H1 (cell line): ENCODE data around the gene DHTKD1. TPM values are rescaled to one million over a fixed set of nuclear protein-coding genes. Genes with fewer than 3 reads are reported as not detected.

Experiments used
- BACH1 ChIP-seq: IDR thresholded peaks from 2 replicates; pipeline ENCODE4 v1.6.1; 2012; ENCODE audit warnings: low read length, improper control_type of control experiment
- CBX5 ChIP-seq: fragments of 300-800, 300-1000 bp; sonication (generic); IDR thresholded peaks from 2 replicates; pipeline ENCODE4 v1.7.1; 2016; ENCODE audit warnings: antibody characterized with exemption, low read length, low read depth
- E2F6 ChIP-seq: IDR thresholded peaks from 2 replicates; pipeline ENCODE4 v1.6.1; 2012; ENCODE audit warnings: inconsistent platforms
- NANOG ChIP-seq: IDR thresholded peaks from 2 replicates; pipeline ENCODE4 v1.6.1; 2011; ENCODE audit warnings: low read length, low read depth, mild to moderate bottlenecking, inconsistent platforms; ENCODE audit not compliant: insufficient read depth, poor library complexity, severe bottlenecking
- SRF ChIP-seq: IDR thresholded peaks from 2 replicates; pipeline ENCODE4 v1.6.1; 2011; ENCODE audit warnings: mild to moderate bottlenecking, low read depth, low read length, moderate library complexity
- TAF7 ChIP-seq: optimal IDR thresholded peaks from 2 replicates; pipeline ENCODE3; 2011; ENCODE audit warnings: low read depth, mild to moderate bottlenecking, inconsistent platforms, low read length, moderate library complexity, borderline replicate concordance
- TBP ChIP-seq: IDR thresholded peaks from 2 replicates; pipeline ENCODE4 v1.6.1; 2011; ENCODE audit warnings: low read depth, low read length, improper control_type of control experiment
- USF2 ChIP-seq: IDR thresholded peaks from 2 replicates; pipeline ENCODE4 v1.6.1; 2011; ENCODE audit warnings: low read length, improper control_type of control experiment
- YY1 ChIP-seq: IDR thresholded peaks from 2 replicates; pipeline ENCODE4 v1.6.1; 2011; ENCODE audit warnings: low read depth, mild to moderate bottlenecking, low read length
- polyA plus RNA-seq, 7 experiments: library from polyadenylated mRNA; depleted of rRNA in 3 of 7; stranded (reverse) in 5 of 7; unstranded in 2 of 7; fragments of >200 nt in 5 of 7; fragments of 200-250 nt in 2 of 7; gene quantifications; 1 replicate in 5 of 7; 2 replicates in 1 of 7; 4 replicates in 1 of 7; pipeline versions ENCODE4 v1.2.1 to v1.2.3, GENCODE V29; 2011 to 2013; ENCODE audit warnings: missing spikeins in 2 of 7, mixed read lengths in 2 of 7
- total RNA-seq: library from RNA; stranded (reverse); fragmentation: NEBNext Ultra II Directional; extraction: Animal tissue kit (Norgen Biotek cat#: 25700); gene quantifications from 2 replicates; pipeline ENCODE4 v1.2.1, GENCODE V29; 2021

Gene DHTKD1
- total and polyA plus RNA-seq, 2 of the 8 experiments (the other 6 are each of a cell fraction or from before 2014, with no cell fraction given): 49.8 to 74.9 TPM

- TF ChIP-seq NANOG (no peak), SRF (no peak), CBX5 (no peak), E2F6 (0 out of 2 replicates have a peak, but pooled peaks have one; percentile 33), TAF7 (peak; percentile 42), USF2 (peak; percentile 40), BACH1 (peak; percentile 17; the same call in 1 of the 2 replicates), TBP (peak; percentile 15; the same call in 1 of the 2 replicates), YY1 (0 out of 2 replicates have a peak, but pooled peaks have one; percentile 52)
Observed at GRCh38 chr10:12129222-12130111, 60.7 kb downstream of the DHTKD1 start, which contains the start of gene SEC61A2 (continued).
